HepG2 (cell line): ENCODE results near the gene HADH. TPM values are rescaled to one million over a fixed set of nuclear protein-coding genes. Genes with fewer than 3 reads are reported as not detected.

Experiments
- BRCA1 ChIP-seq: sonication (generic); formaldehyde crosslinking; IDR thresholded peaks from 2 replicates; pipeline ENCODE4 v1.4.0; 2020; ENCODE audit warnings: missing genetic modification reagents
- CHD4 ChIP-seq: fragments of 200-600 bp; sonication (generic); IDR thresholded peaks from 2 replicates; pipeline ENCODE4 v1.7.0; 2017; ENCODE audit warnings: mild to moderate bottlenecking, low read length, borderline replicate concordance
- DR1 ChIP-seq: sonication (generic); formaldehyde crosslinking; IDR thresholded peaks from 2 replicates; pipeline ENCODE4 v1.8.0; 2021; ENCODE audit warnings: mild to moderate bottlenecking, missing genetic modification reagents, inconsistent platforms
- ELF4 ChIP-seq: sonication (generic); formaldehyde crosslinking; IDR thresholded peaks from 2 replicates; pipeline ENCODE4 v1.5.0; 2020; ENCODE audit warnings: missing genetic modification reagents, mild to moderate bottlenecking, moderate library complexity, borderline replicate concordance
- ESRRA ChIP-seq: sonication (generic); formaldehyde crosslinking; IDR thresholded peaks from 2 replicates; pipeline ENCODE4 v1.5.1; 2020; ENCODE audit warnings: mild to moderate bottlenecking, low read depth, missing genetic modification reagents
- HMG20A ChIP-seq: IDR thresholded peaks from 2 replicates; pipeline ENCODE4 v1.6.1; 2016; ENCODE audit warnings: borderline replicate concordance
- HMGA1 ChIP-seq: sonication (generic); formaldehyde crosslinking; conservative IDR thresholded peaks from 2 replicates; pipeline ENCODE4 v1.4.0; 2020; ENCODE audit warnings: missing genetic modification reagents
- NBN ChIP-seq: fragments of 450-650 bp; conservative IDR thresholded peaks from 2 replicates; pipeline ENCODE4 v1.6.1; 2017
- NR2F1 ChIP-seq, 2 experiments: fragments of 450-650 bp in 1 of 2; formaldehyde crosslinking in 1 of 2; IDR thresholded peaks; 2 replicates each; pipeline versions ENCODE4 v1.5.0 to v1.6.1; 2016 to 2020; ENCODE audit warnings: mild to moderate bottlenecking in 1 of 2, missing compliant biosample characterization in 1 of 2, missing genetic modification reagents in 1 of 2, moderate library complexity in 1 of 2
- NR2F2 ChIP-seq: IDR thresholded peaks from 2 replicates; pipeline ENCODE4 v1.6.1; 2012; ENCODE audit warnings: low read depth, inconsistent platforms, borderline replicate concordance
- SNAI1 ChIP-seq: sonication (generic); formaldehyde crosslinking; IDR thresholded peaks from 2 replicates; pipeline ENCODE4 v1.5.0; 2020; ENCODE audit warnings: mild to moderate bottlenecking, missing genetic modification reagents, borderline replicate concordance
- THYN1 ChIP-seq: sonication (generic); formaldehyde crosslinking; IDR thresholded peaks from 2 replicates; pipeline ENCODE4 v1.8.1; 2023; ENCODE audit warnings: low read depth, mild to moderate bottlenecking, moderate library complexity, missing genetic modification reagents, borderline replicate concordance
- TSC22D2 ChIP-seq: sonication (generic); formaldehyde crosslinking; IDR thresholded peaks from 2 replicates; pipeline ENCODE4 v1.5.1; 2020; ENCODE audit warnings: missing genetic modification reagents, mild to moderate bottlenecking, borderline replicate concordance
- U2AF1 ChIP-seq: fragments of 200-400 bp; formaldehyde crosslinking; optimal IDR thresholded peaks from 2 replicates; pipeline ENCODE3; 2017; ENCODE audit warnings: mild to moderate bottlenecking, low read depth, low read length
- USF2 ChIP-seq, 2 experiments: sonication (generic) in 1 of 2; formaldehyde crosslinking in 1 of 2; IDR thresholded peaks; 2 replicates each; pipeline versions ENCODE4 v1.5.1 to v1.6.1; 2011 to 2020; ENCODE audit warnings: borderline replicate concordance in 1 of 2, low read depth in 1 of 2, low read length in 1 of 2, mild to moderate bottlenecking in 1 of 2, missing genetic modification reagents in 1 of 2, moderate library complexity in 1 of 2
- ZFP91 ChIP-seq: sonication (generic); formaldehyde crosslinking; IDR thresholded peaks from 2 replicates; pipeline ENCODE4 v1.9.0; 2022; ENCODE audit warnings: missing genetic modification reagents, mild to moderate bottlenecking, borderline replicate concordance
- ZNF263 ChIP-seq: sonication (generic); formaldehyde crosslinking; IDR thresholded peaks from 2 replicates; pipeline ENCODE4 v1.4.0; 2020; ENCODE audit warnings: missing genetic modification reagents
- ZNF317 ChIP-seq: sonication (generic); formaldehyde crosslinking; IDR thresholded peaks from 2 replicates; pipeline ENCODE4 v1.5.0; 2020; ENCODE audit warnings: mild to moderate bottlenecking, missing genetic modification reagents
- ZNF333 ChIP-seq: sonication (generic); formaldehyde crosslinking; IDR thresholded peaks from 2 replicates; pipeline ENCODE4 v1.4.0; 2020; ENCODE audit warnings: mild to moderate bottlenecking, missing genetic modification reagents, borderline replicate concordance
- ZNF350 ChIP-seq: sonication (generic); formaldehyde crosslinking; IDR thresholded peaks from 2 replicates; pipeline ENCODE4 v1.4.0; 2020; ENCODE audit warnings: mild to moderate bottlenecking, low read depth, missing genetic modification reagents, borderline replicate concordance
- ZNF530 ChIP-seq: sonication (generic); formaldehyde crosslinking; IDR thresholded peaks from 2 replicates; pipeline ENCODE4 v1.5.0; 2020; ENCODE audit warnings: low read depth, mild to moderate bottlenecking, missing genetic modification reagents
- ZNF577 ChIP-seq: sonication (generic); formaldehyde crosslinking; IDR thresholded peaks from 2 replicates; pipeline ENCODE4 v1.4.0; 2020; ENCODE audit warnings: mild to moderate bottlenecking, low read depth, missing genetic modification reagents, borderline replicate concordance
- ZNF605 ChIP-seq: sonication (generic); formaldehyde crosslinking; IDR thresholded peaks from 2 replicates; pipeline ENCODE4 v1.8.0; 2022; ENCODE audit warnings: mild to moderate bottlenecking, missing genetic modification reagents
- ZNF616 ChIP-seq: sonication (generic); formaldehyde crosslinking; IDR thresholded peaks from 2 replicates; pipeline ENCODE4 v1.5.0; 2020; ENCODE audit warnings: low read depth, mild to moderate bottlenecking, missing genetic modification reagents
- ZNF776 ChIP-seq: sonication (generic); formaldehyde crosslinking; IDR thresholded peaks from 2 replicates; pipeline ENCODE4 v1.4.0; 2020; ENCODE audit warnings: mild to moderate bottlenecking, missing genetic modification reagents
- polyA plus RNA-seq, 8 experiments: library from polyadenylated mRNA; depleted of rRNA in 3 of 8; stranded (reverse) in 7 of 8; unstranded in 1 of 8; fragments of >200 nt; fragmentation: Illumina TruSeq in 4 of 8; extraction: Trizol in 4 of 8; gene quantifications; 2 replicates each; pipeline versions ENCODE4 v1.2.1 to v1.2.3, GENCODE V29; 2011 to 2016; ENCODE audit warnings: low read depth in 4 of 8, missing spikeins in 1 of 8, mixed read lengths in 1 of 8; ENCODE audit not compliant: insufficient read depth in 1 of 8
- total RNA-seq, 5 experiments: library from RNA; depleted of rRNA; stranded (reverse); fragments of >200 nt; fragmentation: Illumina TruSeq; extraction: Trizol; gene quantifications; 2 replicates each; pipeline ENCODE4 v1.2.3, GENCODE V29; 2016; ENCODE audit warnings: low read depth in 1 of 5

Gene HADH
- total and polyA plus RNA-seq, 2 of the 13 experiments (the other 11 are each of a cell fraction or from before 2014, with no cell fraction given): 29.6 to 33.9 TPM

- TF ChIP-seq NR2F2: no peak
- no peak for TF ChIP-seq ELF4
- no peak for TF ChIP-seq ZNF317 (CRISPR knock-in tag)
- TF ChIP-seq THYN1 (CRISPR knock-in tag): no peak
- no peak for TF ChIP-seq ZFP91 (CRISPR knock-in tag)
- TF ChIP-seq ZNF616 (CRISPR knock-in tag): no peak
- TF ChIP-seq ZNF577: no peak
- TF ChIP-seq ZNF350 (CRISPR knock-in tag): peak; percentile 22; the same call in 1 of the 2 replicates
- TF ChIP-seq DR1 (CRISPR knock-in tag): no peak
- TF ChIP-seq ZNF333: no peak
- TF ChIP-seq BRCA1 (CRISPR knock-in tag): no peak
- no peak for TF ChIP-seq U2AF1
- TF ChIP-seq USF2 (IDR thresholded peaks at IDR 0.05; ENCODE audit: low read depth, low read length): no peak
- no peak for TF ChIP-seq USF2 (CRISPR knock-in tag; IDR thresholded peaks at IDR 0.05; ENCODE audit: borderline replicate concordance)
- TF ChIP-seq HMGA1 (CRISPR knock-in tag): no peak
- TF ChIP-seq ZNF263 (CRISPR knock-in tag): peak; percentile 79
- TF ChIP-seq NBN: no peak
- TF ChIP-seq NR2F1 (CRISPR knock-in tag; IDR thresholded peaks at IDR 0.05): no peak
- TF ChIP-seq HMG20A (CRISPR knock-in tag): no peak
- peak; percentile 28; the same call in 1 of the 2 replicates for TF ChIP-seq ESRRA (CRISPR knock-in tag)
- TF ChIP-seq TSC22D2 (CRISPR knock-in tag): no peak
- no peak for TF ChIP-seq CHD4
- TF ChIP-seq SNAI1: no peak
- TF ChIP-seq ZNF605 (CRISPR knock-in tag): no peak
- no peak for TF ChIP-seq ZNF530 (CRISPR knock-in tag)
- no peak for TF ChIP-seq ZNF776 (CRISPR knock-in tag)
Observed at GRCh38 chr4:107978716-107979451, 10.8 kb upstream of the HADH start (continued).
